ENCODE data around the gene PRKAR1B.

- no peak for TF ChIP-seq CTCF (IDR thresholded peaks at IDR 0.05)
- no peak for TF ChIP-seq POLR2A (IDR thresholded peaks at IDR 0.05)
- TF ChIP-seq EP300 (IDR thresholded peaks at IDR 0.05), result no peak
Observed at GRCh38 chr7:550881-551614, 176.0 kb downstream of the PRKAR1B start.
